ENCODE data around the gene FHIT. TPM values are rescaled to one million over a fixed set of nuclear protein-coding genes. Genes with fewer than 3 reads are reported as not detected.

Gene FHIT
- total RNA-seq, 1 donor from 2014 or later: 20.2 TPM

DNA sequence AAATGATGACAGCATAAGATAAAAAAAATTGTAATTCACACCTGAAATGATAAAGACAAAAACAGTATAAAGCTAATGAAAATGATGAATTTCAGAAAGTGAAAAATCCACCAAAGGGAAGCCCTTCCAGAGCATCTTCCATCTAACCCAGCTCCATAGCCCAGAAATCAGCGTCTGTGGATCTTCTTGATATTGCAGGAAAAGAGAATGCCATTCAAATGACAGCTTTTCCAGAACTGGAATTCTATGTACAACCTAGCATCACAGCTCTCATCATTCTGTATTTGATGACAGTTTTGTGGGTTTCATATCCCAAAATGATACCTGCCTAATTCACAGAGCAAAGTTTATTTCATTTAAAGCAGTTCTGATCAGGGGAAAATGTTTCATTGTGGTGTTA, 267.3 kb downstream of the FHIT start:
- no peak overlapping the region for H3K4me3 Mint-ChIP-seq (ENCODE audit: unreplicated experiment)

GRCh38 chr3:60980342-60980692, 270.9 kb downstream of the FHIT start:
- no peaks in the 10 kb centered on the region for H3K4me1 Mint-ChIP-seq (ENCODE audit: unreplicated experiment)
- no peak overlapping the region for H3K27ac Mint-ChIP-seq (ENCODE audit: unreplicated experiment)
- DNase-seq (ENCODE audit: low spot score): no peak
- H3K9me3 Mint-ChIP-seq (ENCODE audit: unreplicated experiment): no peaks in the 10 kb centered on the region
- no peak for TF ChIP-seq CTCF (IDR thresholded peaks at IDR 0.05; ENCODE audit: unreplicated experiment)
- peaks cover 3% of the 10 kb centered on the region for H3K36me3 Mint-ChIP-seq (ENCODE audit: low read depth, unreplicated experiment)
- no peak overlapping the region for H3K4me3 Mint-ChIP-seq (ENCODE audit: unreplicated experiment)
- peaks cover 7% of the 10 kb centered on the region for H3K27me3 Mint-ChIP-seq (ENCODE audit: unreplicated experiment)

More for the DNA sequence above, 267.3 kb downstream of the FHIT start:
- Mint-ChIP-seq H3K4me1 (ENCODE audit: unreplicated experiment) (no peaks in the 10 kb centered on the region), H3K36me3 (ENCODE audit: low read depth, unreplicated experiment) (peaks cover 3% of the 10 kb centered on the region), H3K9me3 (ENCODE audit: unreplicated experiment) (no peaks in the 10 kb centered on the region), H3K27me3 (ENCODE audit: unreplicated experiment) (peaks cover 7% of the 10 kb centered on the region), H3K27ac (ENCODE audit: unreplicated experiment) (no peak overlapping the region)
- TF ChIP-seq CTCF (IDR thresholded peaks at IDR 0.05; ENCODE audit: unreplicated experiment): no peak
- DNase-seq (ENCODE audit: low spot score): no peak

- no peak for TF ChIP-seq CTCF (IDR thresholded peaks at IDR 0.05; ENCODE audit: unreplicated experiment)
- Mint-ChIP-seq H3K27me3 (ENCODE audit: unreplicated experiment) (peaks cover 7% of the 10 kb centered on the region), H3K4me3 (ENCODE audit: unreplicated experiment) (no peak overlapping the region), H3K27ac (ENCODE audit: unreplicated experiment) (no peak overlapping the region), H3K4me1 (ENCODE audit: unreplicated experiment) (no peaks in the 10 kb centered on the region), H3K9me3 (ENCODE audit: unreplicated experiment) (no peaks in the 10 kb centered on the region), H3K36me3 (ENCODE audit: low read depth, unreplicated experiment) (peaks cover 3% of the 10 kb centered on the region)
- DNase-seq (ENCODE audit: low spot score): no peak
Observed at GRCh38 chr3:60979461-60980341, 271.6 kb downstream of the FHIT start.

- Mint-ChIP-seq H3K4me3 (ENCODE audit: unreplicated experiment) (no peak overlapping the region), H3K4me1 (ENCODE audit: unreplicated experiment) (no peaks in the 10 kb centered on the region), H3K36me3 (ENCODE audit: low read depth, unreplicated experiment) (peaks cover 9% of the 10 kb centered on the region), H3K9me3 (ENCODE audit: unreplicated experiment) (peaks cover 6% of the 10 kb centered on the region), H3K27ac (ENCODE audit: unreplicated experiment) (no peak overlapping the region), H3K27me3 (ENCODE audit: unreplicated experiment) (no peaks in the 10 kb centered on the region)
- TF ChIP-seq CTCF (IDR thresholded peaks at IDR 0.05; ENCODE audit: unreplicated experiment): no peak
- DNase-seq (ENCODE audit: low spot score): no peak
Observed at GRCh38 chr3:60973321-60973720, 277.9 kb downstream of the FHIT start.

GRCh38 chr3:60972599-60972998, 278.7 kb downstream of the FHIT start:
- H3K27me3 Mint-ChIP-seq (ENCODE audit: unreplicated experiment): no peaks in the 10 kb centered on the region

More at GRCh38 chr3:60972599-60972998, 278.7 kb downstream of the FHIT start:
- Mint-ChIP-seq H3K4me1 (ENCODE audit: unreplicated experiment) (no peaks in the 10 kb centered on the region), H3K4me3 (ENCODE audit: unreplicated experiment) (no peak overlapping the region), H3K36me3 (ENCODE audit: low read depth, unreplicated experiment) (peaks cover 9% of the 10 kb centered on the region), H3K27ac (ENCODE audit: unreplicated experiment) (no peak overlapping the region), H3K9me3 (ENCODE audit: unreplicated experiment) (peaks cover 6% of the 10 kb centered on the region)
- DNase-seq (ENCODE audit: low spot score): no peak
- TF ChIP-seq CTCF (IDR thresholded peaks at IDR 0.05; ENCODE audit: unreplicated experiment): no peak
